HL-60 (cell line): ENCODE results near the gene ZFAND3.
"Not testable (repeated sequence)": the region's sequence is repeated elsewhere in the genome, so short reads cannot be mapped to it uniquely, and the experiment has no call there.

Experiments used
- DNase-seq, 2 experiments: peaks; one replicate each; pipeline ENCODE4 v3.0.0-alpha.2; 2010 to 2020; ENCODE audit warnings: low read depth in 1 of 2, low spot score in 1 of 2
- H3K27ac ChIP-seq: fragments of 250-450 bp; sonication (Bioruptor Pico); replicated peaks from 2 replicates; pipeline ENCODE4 v1.5.1; 2020; ENCODE audit warnings: mild to moderate bottlenecking, moderate library complexity
- H3K27me3 ChIP-seq: fragments of 250-450 bp; sonication (Bioruptor Pico); 2 replicates; pipeline ENCODE4 v1.5.1; 2021; ENCODE audit warnings: mild to moderate bottlenecking, moderate library complexity; ENCODE audit not compliant: insufficient read depth, poor library complexity, severe bottlenecking
- H3K4me3 ChIP-seq: replicated peaks from 2 replicates; pipeline ENCODE4 v1.5.1; 2011; ENCODE audit warnings: mild to moderate bottlenecking, control low read depth, low read length; ENCODE audit not compliant: insufficient read depth
- CTCF ChIP-seq: IDR thresholded peaks from one replicate; pipeline ENCODE4 v1.5.1; 2011; ENCODE audit warnings: low read length, control low read depth, inconsistent platforms; ENCODE audit not compliant: insufficient read depth
- GABPA ChIP-seq: IDR thresholded peaks from 2 replicates; pipeline ENCODE4 v1.6.1; 2012; ENCODE audit warnings: low read depth
- POLR2AphosphoS5 ChIP-seq: IDR thresholded peaks from 2 replicates; pipeline ENCODE4 v1.6.1; 2012; ENCODE audit warnings: low read depth
- SPI1 ChIP-seq: IDR thresholded peaks from 2 replicates; pipeline ENCODE4 v1.6.1; 2012; ENCODE audit warnings: low read depth, mild to moderate bottlenecking, borderline replicate concordance
- TF ChIP-seq, protein P1 (sequence below): IDR thresholded peaks from 2 replicates; pipeline ENCODE4 v1.6.1; 2012; ENCODE audit warnings: low read depth; ENCODE audit not compliant: insufficient replicate concordance

ZFAND3 gene

DNA sequence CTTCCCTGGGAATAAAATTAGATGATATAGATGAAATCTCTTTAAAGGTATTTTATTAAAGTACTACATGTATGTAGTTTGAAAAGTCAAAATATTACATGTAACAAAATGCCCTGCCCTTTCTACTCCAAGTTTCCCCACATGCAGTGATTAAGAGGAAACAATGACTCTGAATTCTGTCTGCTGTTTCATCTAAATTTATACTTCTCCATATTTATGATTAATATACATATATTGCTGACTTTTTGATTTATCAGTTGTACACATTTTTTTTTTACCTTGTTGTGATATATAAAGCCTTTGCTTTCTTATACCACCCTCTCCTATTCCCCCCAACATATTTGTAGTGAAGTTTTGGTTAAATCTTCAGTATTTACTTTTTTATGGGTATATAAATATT lies 127.9 kb downstream of the ZFAND3 start:
- no peak for TF ChIP-seq GABPA
- no peak for TF ChIP-seq POLR2AphosphoS5
- DNase-seq: no peak

DNA sequence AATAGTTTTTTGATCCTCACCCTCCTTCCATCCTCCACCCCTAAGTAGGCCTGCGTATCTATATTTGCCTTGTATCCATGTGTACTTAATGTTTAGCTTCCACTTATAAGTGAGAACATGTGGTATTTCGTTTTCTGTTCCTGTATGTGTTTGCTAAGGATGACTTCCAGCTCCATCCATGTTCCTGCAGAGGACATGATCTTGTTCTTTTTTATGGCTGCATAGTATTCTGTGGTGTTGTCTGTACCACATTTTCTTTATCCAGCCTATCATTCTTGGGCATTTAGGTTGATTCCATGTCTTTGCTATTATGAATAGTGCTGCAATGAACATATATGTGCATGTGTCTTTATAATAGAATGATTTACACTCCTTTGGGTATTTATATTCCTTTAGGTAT lies 129.1 kb downstream of the ZFAND3 start:
- H3K4me3 ChIP-seq, H3K27me3 ChIP-seq, DNase-seq, H3K27ac ChIP-seq: not testable (repeated sequence)

More for the DNA sequence above, 127.9 kb downstream of the ZFAND3 start:
- Histone ChIP-seq H3K27ac (no peak overlapping the region), H3K4me3 (no peak overlapping the region), H3K27me3 (no peaks in the 10 kb centered on the region)

DNA sequence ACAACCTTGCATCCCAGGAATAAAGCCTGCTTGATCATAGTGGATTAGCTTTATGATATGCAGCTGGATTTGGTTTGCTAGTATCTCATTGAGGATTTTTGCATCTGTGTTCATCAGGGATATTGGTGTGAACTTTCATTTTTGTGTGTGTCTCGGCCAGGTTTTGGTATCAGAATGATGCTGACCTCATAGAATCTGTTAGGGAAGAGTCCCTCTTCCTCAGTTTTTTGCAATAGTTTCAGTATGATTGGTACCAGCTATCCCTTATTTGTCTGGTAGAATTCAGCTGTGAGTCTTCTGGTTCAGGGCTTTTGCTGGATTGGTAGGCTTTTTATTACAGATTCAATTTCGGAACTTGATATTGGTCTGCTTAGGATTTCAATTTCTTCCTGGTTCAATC lies 132.5 kb downstream of the ZFAND3 start:
- no peak for DNase-seq
- H3K27ac ChIP-seq: no peak overlapping the region

DNA sequence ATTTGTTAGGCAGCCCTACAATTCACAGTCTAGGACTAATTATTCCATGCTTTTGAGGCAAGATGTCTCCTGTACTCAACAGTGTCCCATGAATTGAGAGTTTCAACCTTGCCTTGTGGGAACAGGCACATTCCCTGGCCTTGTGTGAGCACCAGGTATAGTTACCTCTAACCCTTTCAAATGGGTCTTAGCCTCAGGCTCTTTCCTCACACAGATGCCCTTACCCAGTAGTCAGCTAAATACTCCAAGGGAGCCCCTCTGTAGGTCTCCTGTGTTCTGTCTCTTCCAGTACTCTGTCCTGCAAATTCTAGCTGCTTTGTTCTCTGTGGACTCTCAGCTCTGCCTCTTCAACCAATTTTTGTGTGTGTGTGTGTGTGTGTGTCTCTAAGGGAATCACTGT lies 135.3 kb downstream of the ZFAND3 start:
- no peak for DNase-seq
- no peak overlapping the region for H3K27ac ChIP-seq
- no peak for TF ChIP-seq SPI1
- TF ChIP-seq GABPA: no peak
- TF ChIP-seq, protein P1, sequence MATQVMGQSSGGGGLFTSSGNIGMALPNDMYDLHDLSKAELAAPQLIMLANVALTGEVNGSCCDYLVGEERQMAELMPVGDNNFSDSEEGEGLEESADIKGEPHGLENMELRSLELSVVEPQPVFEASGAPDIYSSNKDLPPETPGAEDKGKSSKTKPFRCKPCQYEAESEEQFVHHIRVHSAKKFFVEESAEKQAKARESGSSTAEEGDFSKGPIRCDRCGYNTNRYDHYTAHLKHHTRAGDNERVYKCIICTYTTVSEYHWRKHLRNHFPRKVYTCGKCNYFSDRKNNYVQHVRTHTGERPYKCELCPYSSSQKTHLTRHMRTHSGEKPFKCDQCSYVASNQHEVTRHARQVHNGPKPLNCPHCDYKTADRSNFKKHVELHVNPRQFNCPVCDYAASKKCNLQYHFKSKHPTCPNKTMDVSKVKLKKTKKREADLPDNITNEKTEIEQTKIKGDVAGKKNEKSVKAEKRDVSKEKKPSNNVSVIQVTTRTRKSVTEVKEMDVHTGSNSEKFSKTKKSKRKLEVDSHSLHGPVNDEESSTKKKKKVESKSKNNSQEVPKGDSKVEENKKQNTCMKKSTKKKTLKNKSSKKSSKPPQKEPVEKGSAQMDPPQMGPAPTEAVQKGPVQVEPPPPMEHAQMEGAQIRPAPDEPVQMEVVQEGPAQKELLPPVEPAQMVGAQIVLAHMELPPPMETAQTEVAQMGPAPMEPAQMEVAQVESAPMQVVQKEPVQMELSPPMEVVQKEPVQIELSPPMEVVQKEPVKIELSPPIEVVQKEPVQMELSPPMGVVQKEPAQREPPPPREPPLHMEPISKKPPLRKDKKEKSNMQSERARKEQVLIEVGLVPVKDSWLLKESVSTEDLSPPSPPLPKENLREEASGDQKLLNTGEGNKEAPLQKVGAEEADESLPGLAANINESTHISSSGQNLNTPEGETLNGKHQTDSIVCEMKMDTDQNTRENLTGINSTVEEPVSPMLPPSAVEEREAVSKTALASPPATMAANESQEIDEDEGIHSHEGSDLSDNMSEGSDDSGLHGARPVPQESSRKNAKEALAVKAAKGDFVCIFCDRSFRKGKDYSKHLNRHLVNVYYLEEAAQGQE: no peak
- no peak for TF ChIP-seq CTCF
- TF ChIP-seq POLR2AphosphoS5: no peak

More for the DNA sequence above, 132.5 kb downstream of the ZFAND3 start:
- Histone ChIP-seq H3K27me3 (no peaks in the 10 kb centered on the region), H3K4me3 (no peak overlapping the region)
- TF ChIP-seq POLR2AphosphoS5: no peak
- no peak for TF ChIP-seq GABPA
- no peak for TF ChIP-seq SPI1
- TF ChIP-seq, protein P1: no peak
- TF ChIP-seq CTCF: no peak

GRCh38 chr6:37956711-37957275 lies 137.3 kb downstream of the ZFAND3 start:
- no peak for DNase-seq
- H3K27me3 ChIP-seq: no peaks in the 10 kb centered on the region
- no peak overlapping the region for H3K4me3 ChIP-seq
- TF ChIP-seq, protein P1: no peak
- TF ChIP-seq SPI1: no peak
- TF ChIP-seq CTCF: no peak
- no peak for TF ChIP-seq POLR2AphosphoS5
- no peak for TF ChIP-seq GABPA
- H3K27ac ChIP-seq: no peak overlapping the region

More for the DNA sequence above, 135.3 kb downstream of the ZFAND3 start:
- no peak overlapping the region for H3K4me3 ChIP-seq
- H3K27me3 ChIP-seq: no peaks in the 10 kb centered on the region
